GM12874 (cell line): ENCODE data around the gene ABCB6.

Experiments
- TF ChIP-seq, protein P1 (sequence below): IDR thresholded peaks from 2 replicates; pipeline ENCODE4 v1.5.1; 2011; ENCODE audit warnings: low read depth, mild to moderate bottlenecking, control low read depth, low read length, moderate library complexity; ENCODE audit not compliant: insufficient read depth

ABCB6 gene

DNA sequence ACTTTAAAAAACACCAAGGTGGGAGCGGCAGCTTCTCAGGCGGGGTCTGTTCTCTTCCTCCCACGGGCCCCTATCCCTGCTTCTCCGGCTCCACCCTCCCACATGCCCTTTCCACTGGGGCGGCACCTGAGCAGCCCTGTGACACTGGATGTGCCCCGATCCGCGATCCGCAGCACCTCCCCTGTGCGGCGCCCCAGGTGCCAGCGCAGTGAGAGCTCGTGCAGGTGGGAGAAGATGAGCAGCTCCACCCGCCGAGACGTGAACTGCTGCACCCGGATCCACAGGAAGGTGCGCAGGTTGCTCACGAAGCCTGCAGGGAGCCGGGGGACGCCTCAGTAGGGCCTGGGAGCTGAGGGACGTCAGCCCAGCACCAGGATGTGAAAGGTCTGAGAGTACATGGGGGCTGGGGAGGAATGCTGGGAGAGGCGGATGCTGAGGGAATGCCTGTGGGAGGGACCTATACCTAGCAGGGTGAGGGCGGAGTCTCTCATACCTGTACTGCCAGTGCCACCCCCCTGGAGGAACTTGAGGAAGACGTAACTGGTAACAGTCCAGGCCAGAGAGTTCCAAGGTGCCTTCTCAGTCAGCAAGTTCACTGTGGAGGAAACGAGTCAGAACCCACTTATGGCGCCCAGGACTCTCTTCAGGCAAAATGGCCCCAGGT, 2.8 kb downstream of the ABCB6 start:
- TF ChIP-seq, protein P1, sequence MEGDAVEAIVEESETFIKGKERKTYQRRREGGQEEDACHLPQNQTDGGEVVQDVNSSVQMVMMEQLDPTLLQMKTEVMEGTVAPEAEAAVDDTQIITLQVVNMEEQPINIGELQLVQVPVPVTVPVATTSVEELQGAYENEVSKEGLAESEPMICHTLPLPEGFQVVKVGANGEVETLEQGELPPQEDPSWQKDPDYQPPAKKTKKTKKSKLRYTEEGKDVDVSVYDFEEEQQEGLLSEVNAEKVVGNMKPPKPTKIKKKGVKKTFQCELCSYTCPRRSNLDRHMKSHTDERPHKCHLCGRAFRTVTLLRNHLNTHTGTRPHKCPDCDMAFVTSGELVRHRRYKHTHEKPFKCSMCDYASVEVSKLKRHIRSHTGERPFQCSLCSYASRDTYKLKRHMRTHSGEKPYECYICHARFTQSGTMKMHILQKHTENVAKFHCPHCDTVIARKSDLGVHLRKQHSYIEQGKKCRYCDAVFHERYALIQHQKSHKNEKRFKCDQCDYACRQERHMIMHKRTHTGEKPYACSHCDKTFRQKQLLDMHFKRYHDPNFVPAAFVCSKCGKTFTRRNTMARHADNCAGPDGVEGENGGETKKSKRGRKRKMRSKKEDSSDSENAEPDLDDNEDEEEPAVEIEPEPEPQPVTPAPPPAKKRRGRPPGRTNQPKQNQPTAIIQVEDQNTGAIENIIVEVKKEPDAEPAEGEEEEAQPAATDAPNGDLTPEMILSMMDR: no peak

DNA sequence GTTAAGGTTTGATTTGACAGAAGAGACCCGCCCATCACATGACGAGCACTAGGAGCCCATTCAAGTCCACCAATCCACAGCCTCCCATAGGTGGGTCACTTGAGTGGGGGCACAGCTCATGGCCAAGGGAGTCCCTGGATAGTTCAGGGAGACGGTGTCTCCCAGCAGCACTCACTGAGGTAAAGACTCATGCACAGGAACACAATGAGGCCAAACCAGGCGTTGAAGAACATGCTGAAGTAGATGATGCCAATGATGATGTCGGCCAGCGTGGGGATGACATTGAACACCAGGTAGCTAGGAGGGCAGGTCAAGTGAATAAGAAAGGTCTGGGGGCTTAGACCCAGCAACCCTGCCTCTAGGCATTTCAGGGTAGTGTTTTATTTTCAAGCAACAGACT, 4.0 kb downstream of the ABCB6 start:
- TF ChIP-seq, protein P1: no peak

DNA sequence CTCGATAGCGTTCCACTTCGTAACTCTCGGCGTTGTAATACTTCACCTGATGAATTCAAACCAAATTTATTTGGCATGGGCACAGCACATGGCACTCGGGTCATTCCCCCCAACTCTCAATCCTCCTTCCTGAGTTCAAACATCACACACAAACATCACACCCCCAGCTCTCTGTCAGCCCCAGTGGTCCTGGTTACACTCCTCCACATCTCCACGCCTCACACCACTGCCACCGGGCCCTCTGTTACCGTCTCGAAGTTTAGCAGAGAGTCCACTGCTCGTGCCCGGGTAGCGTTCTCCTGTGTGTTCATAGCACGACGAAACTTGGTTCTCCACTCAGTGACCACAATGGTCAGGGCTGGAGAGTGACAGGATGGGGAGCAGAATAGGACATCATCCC, 4.6 kb downstream of the ABCB6 start:
- TF ChIP-seq, protein P1: no peak

DNA sequence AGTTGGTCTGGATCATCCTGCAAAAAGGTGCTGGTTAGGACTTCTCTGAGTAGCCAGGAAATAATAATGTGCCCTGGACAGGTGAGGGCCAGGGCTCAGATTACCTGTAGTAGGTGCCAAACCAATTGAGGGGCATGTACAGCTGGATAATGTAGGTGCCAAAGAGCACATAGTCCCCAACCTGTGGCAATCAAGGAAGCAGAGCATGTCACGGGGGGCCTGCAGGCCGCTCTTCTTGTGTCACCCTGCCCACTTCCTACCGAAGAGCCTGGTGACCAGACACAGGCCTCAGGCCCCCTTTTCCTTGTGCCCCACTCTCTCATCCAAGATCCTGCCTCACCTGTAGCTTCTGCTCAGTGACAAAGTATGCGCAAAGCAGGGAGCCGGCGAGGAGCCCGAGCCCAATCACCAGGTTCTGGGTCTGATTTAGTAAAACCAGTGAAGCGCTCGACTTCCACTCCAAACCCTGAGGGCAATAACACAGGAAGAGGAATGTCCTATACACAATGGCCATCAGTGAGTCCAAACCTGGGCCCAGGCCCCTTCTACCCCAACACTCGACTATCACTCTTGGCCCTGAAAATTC, 5.2 kb downstream of the ABCB6 start:
- TF ChIP-seq, protein P1: no peak

DNA sequence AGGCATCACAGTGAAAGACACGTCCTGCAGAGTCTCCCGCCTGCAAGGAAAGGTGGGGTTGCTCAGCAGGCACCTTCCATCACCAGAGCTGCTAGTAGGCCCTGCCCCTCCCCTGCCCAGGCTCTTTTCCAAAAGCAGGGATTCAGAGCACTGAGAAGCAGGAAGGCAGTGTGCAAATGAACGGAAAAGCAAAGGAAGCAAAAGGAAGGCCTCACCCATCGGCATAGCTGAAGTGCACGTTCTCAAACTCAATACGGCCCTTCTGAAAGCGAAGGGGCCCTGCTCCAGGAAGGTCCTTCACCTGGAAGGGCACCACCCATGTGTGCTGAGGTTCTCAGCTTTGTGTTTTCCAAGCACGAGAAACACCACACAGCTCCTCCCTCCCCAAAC, 5.7 kb downstream of the ABCB6 start:
- TF ChIP-seq, protein P1: no peak

DNA sequence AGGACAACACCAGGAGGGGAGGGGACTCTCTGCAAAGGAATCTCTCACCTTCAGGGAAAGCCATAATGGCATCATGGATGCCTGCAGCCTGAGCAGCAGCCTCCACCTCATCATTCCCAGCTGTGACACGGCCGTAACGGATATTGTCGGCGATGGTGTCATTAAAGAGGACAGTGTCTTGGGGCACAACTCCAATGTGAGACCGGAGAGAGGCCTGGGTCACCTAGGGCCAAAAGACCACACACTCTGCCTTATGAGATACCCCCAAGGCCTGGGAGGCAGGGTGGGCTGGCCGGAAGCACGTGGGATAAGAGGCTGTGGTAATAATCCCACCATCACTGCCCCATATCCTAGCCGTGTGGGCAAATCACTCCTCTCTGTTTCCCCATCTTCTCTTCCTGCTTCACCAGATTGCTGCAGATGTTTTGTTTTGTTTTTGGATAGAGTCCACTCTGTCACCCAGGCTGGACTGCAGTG, 7.8 kb downstream of the ABCB6 start:
- TF ChIP-seq, protein P1: no peak

DNA sequence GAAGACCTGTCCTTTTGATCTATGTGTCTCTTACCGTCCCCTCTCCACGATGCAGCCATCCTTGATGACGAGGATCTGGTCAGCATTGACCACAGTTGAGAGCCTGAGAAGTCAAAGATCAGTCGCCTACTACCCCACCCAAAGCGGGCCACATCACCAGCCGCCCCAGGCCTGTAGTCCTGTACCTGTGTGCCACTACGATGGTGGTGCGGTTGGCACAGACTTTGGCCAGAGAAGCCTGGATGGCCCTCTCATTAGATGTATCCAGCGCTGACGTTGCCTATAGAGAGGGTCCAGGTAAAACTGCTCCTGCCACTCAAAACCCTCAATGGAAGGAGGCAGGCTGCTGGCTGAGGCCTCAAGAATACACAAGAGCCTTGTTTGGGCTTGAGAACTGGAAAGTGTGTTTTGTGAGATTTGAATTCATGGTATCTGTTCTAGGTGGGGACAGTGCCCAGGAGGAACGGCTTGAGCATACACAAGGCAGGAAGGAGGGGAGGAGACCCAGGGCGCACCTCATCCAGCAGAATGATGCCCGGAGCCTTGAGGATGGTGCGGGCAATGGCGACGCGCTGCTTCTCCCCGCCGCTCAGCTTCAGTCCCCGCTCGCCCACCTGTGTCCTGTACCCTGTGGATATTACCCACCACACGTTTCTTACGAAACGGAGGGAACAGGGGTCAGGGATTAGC, 8.4 kb downstream of the ABCB6 start:
- TF ChIP-seq, protein P1: no peak
